SK-N-MC (cell line): ENCODE data around the gene SCYL1.
"Not testable (repeated sequence)": the region's sequence is repeated elsewhere in the genome, so short reads cannot be mapped to it uniquely, and the experiment has no call there.

ENCODE experiments used
- EZH2 ChIP-seq: fragments of 200-600 bp; sonication (generic); IDR thresholded peaks from one replicate; pipeline ENCODE4 v1.6.1; 2017; ENCODE audit warnings: antibody characterized with exemption
- FOXP2 ChIP-seq: optimal IDR thresholded peaks from 2 replicates; pipeline ENCODE3; 2011; ENCODE audit warnings: mild to moderate bottlenecking, moderate library complexity; ENCODE audit not compliant: insufficient read depth; ENCODE audit errors: extremely low read length, control extremely low read depth
- POLR2AphosphoS5 ChIP-seq: IDR thresholded peaks from 2 replicates; pipeline ENCODE4 v1.6.1; 2012; ENCODE audit warnings: mild to moderate bottlenecking, low read depth, low read length, borderline replicate concordance

- TF ChIP-seq POLR2AphosphoS5, EZH2, FOXP2: not testable (repeated sequence)
Observed at GRCh38 chr11:65564879-65565559, 40.1 kb downstream of the SCYL1 start.
